Fibroblast of the aortic adventitia (primary cell): ENCODE data around the gene ACSF3. TPM values are rescaled to one million over a fixed set of nuclear protein-coding genes. Genes with fewer than 3 reads are reported as not detected.

Experiments
- DNase-seq: peaks from one replicate; pipeline ENCODE4 v3.0.0-alpha.2; 2010; ENCODE audit warnings: low read depth
- H3K4me3 ChIP-seq: 2 replicates; pipeline ENCODE4 v1.5.1; 2011; ENCODE audit warnings: low read depth, mild to moderate bottlenecking, control low read depth, low read length, moderate library complexity
- CTCF ChIP-seq: IDR thresholded peaks from 2 replicates; pipeline ENCODE4 v1.5.1; 2011; ENCODE audit warnings: mild to moderate bottlenecking, low read length, control low read depth, inconsistent platforms; ENCODE audit not compliant: insufficient read depth
- total RNA-seq: library from RNA; depleted of rRNA; stranded (reverse); fragments of >200 nt; gene quantifications from 2 replicates; pipeline ENCODE4 v1.2.3, GENCODE V29; 2012; ENCODE audit warnings: low replicate concordance

ACSF3 gene
- total RNA-seq, 1 donor: 17.6 TPM

- TF ChIP-seq CTCF: no peak
- no peak for DNase-seq
- H3K4me3 ChIP-seq: no peak overlapping the region
Measured at GRCh38 chr16:89095491-89095951, 1.9 kb downstream of the ACSF3 start.

- TF ChIP-seq CTCF: no peak
- DNase-seq: no peak
Measured at GRCh38 chr16:89096042-89096717, 2.5 kb downstream of the ACSF3 start.

GRCh38 chr16:89096768-89097391, 3.2 kb downstream of the ACSF3 start:
- no peak overlapping the region for H3K4me3 ChIP-seq
- no peak for DNase-seq
- TF ChIP-seq CTCF: no peak

More at GRCh38 chr16:89096042-89096717, 2.5 kb downstream of the ACSF3 start:
- no peak overlapping the region for H3K4me3 ChIP-seq

GRCh38 chr16:89097392-89097772, 3.7 kb downstream of the ACSF3 start:
- DNase-seq: no peak
- no peak overlapping the region for H3K4me3 ChIP-seq
- no peak for TF ChIP-seq CTCF

GRCh38 chr16:89098767-89099430, 5.2 kb downstream of the ACSF3 start:
- DNase-seq: no peak
- H3K4me3 ChIP-seq: no peak overlapping the region
- TF ChIP-seq CTCF: no peak

- H3K4me3 ChIP-seq: no peak overlapping the region
- no peak for TF ChIP-seq CTCF
- DNase-seq: peak; percentile 39
Measured at GRCh38 chr16:89099905-89100304, 6.3 kb downstream of the ACSF3 start.
